GM23338 (cell line): ENCODE measurements around the gene FANCC. TPM values are rescaled to one million over a fixed set of nuclear protein-coding genes. Genes with fewer than 3 reads are reported as not detected.
A peak's percentile ranks its signal among the peaks of the same experiment; 100 is the strongest.

Experiments
- ATAC-seq: fragments of 200-7000 bp; cut with Tn5 transposase; 3 replicates; pipeline ENCODE4 v1.9.1; 2020
- DNase-seq: peaks from one replicate; pipeline ENCODE4 v3.0.0-alpha.2; 2015; ENCODE audit warnings: low spot score
- H2AFZ ChIP-seq: fragments of 200-600 bp; sonication (generic); 2 replicates; pipeline ENCODE4 v1.8.0; 2016; ENCODE audit warnings: antibody characterized with exemption, mild to moderate bottlenecking, moderate library complexity
- H3F3A ChIP-seq: fragments of 200-600 bp; sonication (generic); replicated peaks from 2 replicates; pipeline ENCODE4 v1.8.0; 2017; ENCODE audit warnings: antibody characterized with exemption, mixed run types, low read depth
- H3K27ac ChIP-seq: fragments of 200-600 bp; sonication (generic); 2 replicates; pipeline ENCODE4 v1.6.1; 2016; ENCODE audit warnings: low read depth
- H3K27me3 ChIP-seq: fragments of 200-600 bp; sonication (generic); 2 replicates; pipeline ENCODE4 v1.8.0; 2016; ENCODE audit warnings: mild to moderate bottlenecking, mixed run types, moderate library complexity; ENCODE audit not compliant: insufficient read depth
- H3K36me3 ChIP-seq: fragments of 200-600 bp; sonication (generic); 2 replicates; pipeline ENCODE4 v1.8.0; 2016; ENCODE audit warnings: mild to moderate bottlenecking; ENCODE audit not compliant: insufficient read depth
- H3K4me1 ChIP-seq: fragments of 200-600 bp; sonication (generic); 2 replicates; pipeline ENCODE4 v1.8.0; 2016; ENCODE audit warnings: mild to moderate bottlenecking, moderate library complexity; ENCODE audit not compliant: insufficient read depth
- H3K4me2 ChIP-seq: fragments of 200-600 bp; sonication (generic); 2 replicates; pipeline ENCODE4 v1.7.1; 2017; ENCODE audit warnings: mixed run types
- H3K4me3 ChIP-seq: fragments of 200-600 bp; sonication (generic); 2 replicates; pipeline ENCODE4 v1.6.1; 2016; ENCODE audit warnings: mixed run types
- H3K79me2 ChIP-seq: fragments of 200-600 bp; sonication (generic); replicated peaks from 2 replicates; pipeline ENCODE4 v1.8.0; 2017; ENCODE audit warnings: mild to moderate bottlenecking; ENCODE audit not compliant: insufficient read depth
- H3K9me2 ChIP-seq: fragments of 200-600 bp; sonication (generic); 2 replicates; pipeline ENCODE4 v1.8.0; 2017; ENCODE audit not compliant: insufficient read depth
- H4K20me1 ChIP-seq: fragments of 200-600 bp; sonication (generic); replicated peaks from 2 replicates; pipeline ENCODE4 v1.8.0; 2017; ENCODE audit warnings: mild to moderate bottlenecking; ENCODE audit not compliant: insufficient read depth
- H3K27ac Mint-ChIP-seq: 2 replicates; pipeline ENCODE4 v1.8.0; 2020; ENCODE audit warnings: inconsistent platforms, mild to moderate bottlenecking, moderate library complexity, mixed read lengths
- H3K27me3 Mint-ChIP-seq: 3 replicates; pipeline ENCODE4 v1.8.0; 2022; ENCODE audit warnings: low read depth, mild to moderate bottlenecking, moderate library complexity, mixed read lengths, inconsistent platforms; ENCODE audit not compliant: insufficient read depth, poor library complexity
- H3K36me3 Mint-ChIP-seq: 3 replicates; pipeline ENCODE4 v1.8.0; 2021; ENCODE audit warnings: low read depth, mild to moderate bottlenecking, inconsistent platforms, moderate library complexity, mixed read lengths
- H3K4me1 Mint-ChIP-seq: 3 replicates; pipeline ENCODE4 v1.8.0; 2020; ENCODE audit warnings: mild to moderate bottlenecking, inconsistent platforms, mixed read lengths
- H3K4me3 Mint-ChIP-seq: 3 replicates; pipeline ENCODE4 v1.8.0; 2021; ENCODE audit warnings: moderate library complexity, mild to moderate bottlenecking, inconsistent platforms, mixed read lengths
- H3K9me3 Mint-ChIP-seq: 3 replicates; pipeline ENCODE4 v1.8.0; 2020; ENCODE audit warnings: moderate library complexity, mild to moderate bottlenecking, inconsistent platforms, mixed read lengths
- JUNB ChIP-seq: IDR thresholded peaks from one replicate; pipeline ENCODE4 v1.6.1; 2016; ENCODE audit warnings: antibody characterized with exemption; ENCODE audit not compliant: unreplicated experiment
- NANOG ChIP-seq: IDR thresholded peaks from 2 replicates; pipeline ENCODE4 v1.6.1; 2016; ENCODE audit warnings: antibody characterized with exemption, borderline replicate concordance
- ZNF114 ChIP-seq: fragments of 250-450 bp; sonication (Bioruptor Pico); IDR thresholded peaks from 2 replicates; pipeline ENCODE4 v1.5.0; 2020; ENCODE audit warnings: mild to moderate bottlenecking, moderate library complexity
- polyA plus RNA-seq: library from polyadenylated mRNA; unstranded; fragments of >200 nt; fragmentation: Nextera tagmentation; extraction: Ambion mirVana; gene quantifications from 2 replicates; pipeline ENCODE4 v1.2.1, GENCODE V29; 2016
- total RNA-seq: library from RNA; depleted of rRNA; stranded (reverse); fragments of >200 nt; shearing (Covaris generic); gene quantifications from 2 replicates; pipeline ENCODE4 v1.2.3, GENCODE V29; 2014
- TF ChIP-seq, protein P1 (sequence below): fragments of 250-450 bp; sonication (Bioruptor Pico); IDR thresholded peaks from 2 replicates; pipeline ENCODE4 v1.5.0; 2020; ENCODE audit warnings: mild to moderate bottlenecking, moderate library complexity
- TF ChIP-seq, protein P2 (sequence below), 2 experiments: fragments of 200-600 bp in 1 of 2; sonication (generic) in 1 of 2; conservative IDR thresholded peaks; 2 replicates each; pipeline versions ENCODE4 v1.5.1 to v1.6.1; 2016 to 2017; ENCODE audit warnings: antibody characterized with exemption in 2 of 2, low read depth in 2 of 2, mild to moderate bottlenecking in 2 of 2, moderate library complexity in 1 of 2

Gene FANCC
- total and polyA plus RNA-seq, 2 experiments from 2014 or later, result 7.8 to 18.1 TPM

GRCh38 chr9:95182854-95183563 lies 134.5 kb downstream of the FANCC start:
- Mint-ChIP-seq H3K4me1 (peaks cover 19% of the 10 kb centered on the region), H3K27ac (peak overlapping the region; percentile 73), H3K27me3 (peaks cover 5% of the 10 kb centered on the region), H3K4me3 (no peak overlapping the region), H3K36me3 (peaks cover 4% of the 10 kb centered on the region; the same call in 2 of the 3 replicates), H3K9me3 (no peaks in the 10 kb centered on the region)
- Histone ChIP-seq H4K20me1 (no peaks in the 10 kb centered on the region), H3K27me3 (no peaks in the 10 kb centered on the region), H2AFZ (no peak overlapping the region), H3K27ac (no peak overlapping the region), H3K36me3 (no peaks in the 10 kb centered on the region), H3K79me2 (no peaks in the 10 kb centered on the region), H3K4me2 (no peak overlapping the region), H3F3A (no peaks in the 10 kb centered on the region), H3K9me2 (no peaks in the 10 kb centered on the region), H3K4me1 (peaks cover 6% of the 10 kb centered on the region; the same call in 1 of the 2 replicates), H3K4me3 (no peak overlapping the region)
- peak; percentile 98 for ATAC-seq
- TF ChIP-seq, protein P1, sequence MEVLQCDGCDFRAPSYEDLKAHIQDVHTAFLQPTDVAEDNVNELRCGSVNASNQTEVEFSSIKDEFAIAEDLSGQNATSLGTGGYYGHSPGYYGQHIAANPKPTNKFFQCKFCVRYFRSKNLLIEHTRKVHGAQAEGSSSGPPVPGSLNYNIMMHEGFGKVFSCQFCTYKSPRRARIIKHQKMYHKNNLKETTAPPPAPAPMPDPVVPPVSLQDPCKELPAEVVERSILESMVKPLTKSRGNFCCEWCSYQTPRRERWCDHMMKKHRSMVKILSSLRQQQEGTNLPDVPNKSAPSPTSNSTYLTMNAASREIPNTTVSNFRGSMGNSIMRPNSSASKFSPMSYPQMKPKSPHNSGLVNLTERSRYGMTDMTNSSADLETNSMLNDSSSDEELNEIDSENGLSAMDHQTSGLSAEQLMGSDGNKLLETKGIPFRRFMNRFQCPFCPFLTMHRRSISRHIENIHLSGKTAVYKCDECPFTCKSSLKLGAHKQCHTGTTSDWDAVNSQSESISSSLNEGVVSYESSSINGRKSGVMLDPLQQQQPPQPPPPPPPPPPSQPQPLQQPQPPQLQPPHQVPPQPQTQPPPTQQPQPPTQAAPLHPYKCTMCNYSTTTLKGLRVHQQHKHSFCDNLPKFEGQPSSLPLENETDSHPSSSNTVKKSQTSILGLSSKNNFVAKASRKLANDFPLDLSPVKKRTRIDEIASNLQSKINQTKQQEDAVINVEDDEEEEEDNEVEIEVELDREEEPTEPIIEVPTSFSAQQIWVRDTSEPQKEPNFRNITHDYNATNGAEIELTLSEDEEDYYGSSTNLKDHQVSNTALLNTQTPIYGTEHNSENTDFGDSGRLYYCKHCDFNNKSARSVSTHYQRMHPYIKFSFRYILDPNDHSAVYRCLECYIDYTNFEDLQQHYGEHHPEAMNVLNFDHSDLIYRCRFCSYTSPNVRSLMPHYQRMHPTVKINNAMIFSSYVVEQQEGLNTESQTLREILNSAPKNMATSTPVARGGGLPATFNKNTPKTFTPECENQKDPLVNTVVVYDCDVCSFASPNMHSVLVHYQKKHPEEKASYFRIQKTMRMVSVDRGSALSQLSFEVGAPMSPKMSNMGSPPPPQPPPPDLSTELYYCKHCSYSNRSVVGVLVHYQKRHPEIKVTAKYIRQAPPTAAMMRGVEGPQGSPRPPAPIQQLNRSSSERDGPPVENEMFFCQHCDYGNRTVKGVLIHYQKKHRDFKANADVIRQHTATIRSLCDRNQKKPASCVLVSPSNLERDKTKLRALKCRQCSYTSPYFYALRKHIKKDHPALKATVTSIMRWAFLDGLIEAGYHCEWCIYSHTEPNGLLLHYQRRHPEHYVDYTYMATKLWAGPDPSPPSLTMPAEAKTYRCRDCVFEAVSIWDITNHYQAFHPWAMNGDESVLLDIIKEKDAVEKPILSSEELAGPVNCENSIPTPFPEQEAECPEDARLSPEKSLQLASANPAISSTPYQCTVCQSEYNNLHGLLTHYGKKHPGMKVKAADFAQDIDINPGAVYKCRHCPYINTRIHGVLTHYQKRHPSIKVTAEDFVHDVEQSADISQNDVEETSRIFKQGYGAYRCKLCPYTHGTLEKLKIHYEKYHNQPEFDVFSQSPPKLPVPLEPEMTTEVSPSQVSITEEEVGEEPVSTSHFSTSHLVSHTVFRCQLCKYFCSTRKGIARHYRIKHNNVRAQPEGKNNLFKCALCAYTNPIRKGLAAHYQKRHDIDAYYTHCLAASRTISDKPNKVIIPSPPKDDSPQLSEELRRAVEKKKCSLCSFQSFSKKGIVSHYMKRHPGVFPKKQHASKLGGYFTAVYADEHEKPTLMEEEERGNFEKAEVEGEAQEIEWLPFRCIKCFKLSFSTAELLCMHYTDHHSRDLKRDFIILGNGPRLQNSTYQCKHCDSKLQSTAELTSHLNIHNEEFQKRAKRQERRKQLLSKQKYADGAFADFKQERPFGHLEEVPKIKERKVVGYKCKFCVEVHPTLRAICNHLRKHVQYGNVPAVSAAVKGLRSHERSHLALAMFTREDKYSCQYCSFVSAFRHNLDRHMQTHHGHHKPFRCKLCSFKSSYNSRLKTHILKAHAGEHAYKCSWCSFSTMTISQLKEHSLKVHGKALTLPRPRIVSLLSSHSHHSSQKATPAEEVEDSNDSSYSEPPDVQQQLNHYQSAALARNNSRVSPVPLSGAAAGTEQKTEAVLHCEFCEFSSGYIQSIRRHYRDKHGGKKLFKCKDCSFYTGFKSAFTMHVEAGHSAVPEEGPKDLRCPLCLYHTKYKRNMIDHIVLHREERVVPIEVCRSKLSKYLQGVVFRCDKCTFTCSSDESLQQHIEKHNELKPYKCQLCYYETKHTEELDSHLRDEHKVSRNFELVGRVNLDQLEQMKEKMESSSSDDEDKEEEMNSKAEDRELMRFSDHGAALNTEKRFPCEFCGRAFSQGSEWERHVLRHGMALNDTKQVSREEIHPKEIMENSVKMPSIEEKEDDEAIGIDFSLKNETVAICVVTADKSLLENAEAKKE (CRISPR knock-in tag), result peak; percentile 77; the same call in 1 of the 2 replicates
- no peak for TF ChIP-seq ZNF114 (CRISPR knock-in tag)
- no peak for TF ChIP-seq NANOG
- TF ChIP-seq, protein P2, sequence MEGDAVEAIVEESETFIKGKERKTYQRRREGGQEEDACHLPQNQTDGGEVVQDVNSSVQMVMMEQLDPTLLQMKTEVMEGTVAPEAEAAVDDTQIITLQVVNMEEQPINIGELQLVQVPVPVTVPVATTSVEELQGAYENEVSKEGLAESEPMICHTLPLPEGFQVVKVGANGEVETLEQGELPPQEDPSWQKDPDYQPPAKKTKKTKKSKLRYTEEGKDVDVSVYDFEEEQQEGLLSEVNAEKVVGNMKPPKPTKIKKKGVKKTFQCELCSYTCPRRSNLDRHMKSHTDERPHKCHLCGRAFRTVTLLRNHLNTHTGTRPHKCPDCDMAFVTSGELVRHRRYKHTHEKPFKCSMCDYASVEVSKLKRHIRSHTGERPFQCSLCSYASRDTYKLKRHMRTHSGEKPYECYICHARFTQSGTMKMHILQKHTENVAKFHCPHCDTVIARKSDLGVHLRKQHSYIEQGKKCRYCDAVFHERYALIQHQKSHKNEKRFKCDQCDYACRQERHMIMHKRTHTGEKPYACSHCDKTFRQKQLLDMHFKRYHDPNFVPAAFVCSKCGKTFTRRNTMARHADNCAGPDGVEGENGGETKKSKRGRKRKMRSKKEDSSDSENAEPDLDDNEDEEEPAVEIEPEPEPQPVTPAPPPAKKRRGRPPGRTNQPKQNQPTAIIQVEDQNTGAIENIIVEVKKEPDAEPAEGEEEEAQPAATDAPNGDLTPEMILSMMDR (conservative IDR thresholded peaks at IDR 0.05; ENCODE audit: low read depth in 2 of 2), result peak; percentile 57 to 68
- TF ChIP-seq JUNB, result no peak
- DNase-seq, result peak; percentile 81
